IPS-18c (cell line): ENCODE results near the gene ZNF804B.

Experiments used
- H3K4me3 ChIP-seq: 2 replicates; pipeline ENCODE4 v1.7.0; 2013; ENCODE audit warnings: low read depth, mild to moderate bottlenecking, low read length, moderate library complexity; ENCODE audit not compliant: insufficient read depth
- H3K9me3 ChIP-seq: one replicate; pipeline ENCODE4 v1.6.1; 2013; ENCODE audit warnings: mild to moderate bottlenecking, low read length, moderate library complexity; ENCODE audit not compliant: control insufficient read depth, insufficient read depth

Gene ZNF804B

GRCh38 chr7:88801046-88801445, 41.5 kb downstream of the ZNF804B start:
- H3K9me3 ChIP-seq = no peaks in the 10 kb centered on the region
- no peak overlapping the region for H3K4me3 ChIP-seq

- peaks cover 2% of the 10 kb centered on the region for H3K9me3 ChIP-seq
- no peak overlapping the region for H3K4me3 ChIP-seq
These were observed 47.0 kb downstream of the ZNF804B start for GRCh38 chr7:88806280-88807037.

- no peak overlapping the region for H3K4me3 ChIP-seq
These were observed 59.1 kb downstream of the ZNF804B start for GRCh38 chr7:88818552-88818951.

GRCh38 chr7:88826222-88826621, 66.7 kb downstream of the ZNF804B start:
- H3K9me3 ChIP-seq = no peaks in the 10 kb centered on the region
- H3K4me3 ChIP-seq = no peak overlapping the region

More at GRCh38 chr7:88818552-88818951, 59.1 kb downstream of the ZNF804B start:
- H3K9me3 ChIP-seq = no peaks in the 10 kb centered on the region

- Histone ChIP-seq H3K9me3 (no peaks in the 10 kb centered on the region), H3K4me3 (no peak overlapping the region)
These were observed 75.7 kb downstream of the ZNF804B start for GRCh38 chr7:88835147-88835728.

GRCh38 chr7:88842201-88842600, 82.7 kb downstream of the ZNF804B start:
- no peaks in the 10 kb centered on the region for H3K9me3 ChIP-seq
- H3K4me3 ChIP-seq = no peak overlapping the region

GRCh38 chr7:88845091-88845490, 85.6 kb downstream of the ZNF804B start:
- no peak overlapping the region for H3K4me3 ChIP-seq
- no peaks in the 10 kb centered on the region for H3K9me3 ChIP-seq

GRCh38 chr7:88851220-88851619, 91.7 kb downstream of the ZNF804B start:
- no peaks in the 10 kb centered on the region for H3K9me3 ChIP-seq
- H3K4me3 ChIP-seq = no peak overlapping the region

- Histone ChIP-seq H3K9me3 (no peaks in the 10 kb centered on the region), H3K4me3 (no peak overlapping the region)
These were observed 99.8 kb downstream of the ZNF804B start for GRCh38 chr7:88859288-88859687.

GRCh38 chr7:88866265-88866863, 106.9 kb downstream of the ZNF804B start:
- Histone ChIP-seq H3K4me3 (no peak overlapping the region), H3K9me3 (peaks cover 2% of the 10 kb centered on the region)

GRCh38 chr7:88867158-88867557, 107.7 kb downstream of the ZNF804B start:
- no peak overlapping the region for H3K4me3 ChIP-seq

GRCh38 chr7:88868456-88868855, 109.0 kb downstream of the ZNF804B start:
- Histone ChIP-seq H3K4me3 (no peak overlapping the region), H3K9me3 (peaks cover 3% of the 10 kb centered on the region)

More at GRCh38 chr7:88867158-88867557, 107.7 kb downstream of the ZNF804B start:
- peaks cover 2% of the 10 kb centered on the region for H3K9me3 ChIP-seq

- H3K9me3 ChIP-seq = no peaks in the 10 kb centered on the region
- no peak overlapping the region for H3K4me3 ChIP-seq
These were observed 121.6 kb downstream of the ZNF804B start for GRCh38 chr7:88881136-88881535.

GRCh38 chr7:88885131-88885530, 125.6 kb downstream of the ZNF804B start:
- H3K4me3 ChIP-seq = no peak overlapping the region
- H3K9me3 ChIP-seq = no peaks in the 10 kb centered on the region

GRCh38 chr7:88888684-88889083, 129.2 kb downstream of the ZNF804B start:
- no peak overlapping the region for H3K4me3 ChIP-seq
- no peaks in the 10 kb centered on the region for H3K9me3 ChIP-seq

- H3K4me3 ChIP-seq = no peak overlapping the region
- H3K9me3 ChIP-seq = no peaks in the 10 kb centered on the region
These were observed 151.0 kb downstream of the ZNF804B start for GRCh38 chr7:88910516-88910915.

GRCh38 chr7:88912852-88913251, 153.4 kb downstream of the ZNF804B start:
- Histone ChIP-seq H3K4me3 (no peak overlapping the region), H3K9me3 (no peaks in the 10 kb centered on the region)

GRCh38 chr7:88915615-88916014, 156.1 kb downstream of the ZNF804B start:
- Histone ChIP-seq H3K9me3 (no peaks in the 10 kb centered on the region), H3K4me3 (no peak overlapping the region)
